ENCODE measurements around the gene COL8A2.

GRCh38 chr1:36116901-36117300, 8.1 kb downstream of the COL8A2 start:
- TF ChIP-seq, protein P1, sequence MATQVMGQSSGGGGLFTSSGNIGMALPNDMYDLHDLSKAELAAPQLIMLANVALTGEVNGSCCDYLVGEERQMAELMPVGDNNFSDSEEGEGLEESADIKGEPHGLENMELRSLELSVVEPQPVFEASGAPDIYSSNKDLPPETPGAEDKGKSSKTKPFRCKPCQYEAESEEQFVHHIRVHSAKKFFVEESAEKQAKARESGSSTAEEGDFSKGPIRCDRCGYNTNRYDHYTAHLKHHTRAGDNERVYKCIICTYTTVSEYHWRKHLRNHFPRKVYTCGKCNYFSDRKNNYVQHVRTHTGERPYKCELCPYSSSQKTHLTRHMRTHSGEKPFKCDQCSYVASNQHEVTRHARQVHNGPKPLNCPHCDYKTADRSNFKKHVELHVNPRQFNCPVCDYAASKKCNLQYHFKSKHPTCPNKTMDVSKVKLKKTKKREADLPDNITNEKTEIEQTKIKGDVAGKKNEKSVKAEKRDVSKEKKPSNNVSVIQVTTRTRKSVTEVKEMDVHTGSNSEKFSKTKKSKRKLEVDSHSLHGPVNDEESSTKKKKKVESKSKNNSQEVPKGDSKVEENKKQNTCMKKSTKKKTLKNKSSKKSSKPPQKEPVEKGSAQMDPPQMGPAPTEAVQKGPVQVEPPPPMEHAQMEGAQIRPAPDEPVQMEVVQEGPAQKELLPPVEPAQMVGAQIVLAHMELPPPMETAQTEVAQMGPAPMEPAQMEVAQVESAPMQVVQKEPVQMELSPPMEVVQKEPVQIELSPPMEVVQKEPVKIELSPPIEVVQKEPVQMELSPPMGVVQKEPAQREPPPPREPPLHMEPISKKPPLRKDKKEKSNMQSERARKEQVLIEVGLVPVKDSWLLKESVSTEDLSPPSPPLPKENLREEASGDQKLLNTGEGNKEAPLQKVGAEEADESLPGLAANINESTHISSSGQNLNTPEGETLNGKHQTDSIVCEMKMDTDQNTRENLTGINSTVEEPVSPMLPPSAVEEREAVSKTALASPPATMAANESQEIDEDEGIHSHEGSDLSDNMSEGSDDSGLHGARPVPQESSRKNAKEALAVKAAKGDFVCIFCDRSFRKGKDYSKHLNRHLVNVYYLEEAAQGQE (IDR thresholded peaks at IDR 0.05; ENCODE audit: insufficient read depth in 1 of 2, low read depth in 2 of 2, low read length in 2 of 2) = no peak
- TF ChIP-seq POLR2AphosphoS5 (IDR thresholded peaks at IDR 0.05; ENCODE audit: low read depth, low read length) (no peak), SIN3A (IDR thresholded peaks at IDR 0.05; ENCODE audit: borderline replicate concordance, insufficient read depth, low read length) (no peak), TAF1 (IDR thresholded peaks at IDR 0.05; ENCODE audit: borderline replicate concordance, insufficient read depth, low read length) (no peak)
